ENCODE data around the gene MRPL4.

The MRPL4 gene

DNA sequence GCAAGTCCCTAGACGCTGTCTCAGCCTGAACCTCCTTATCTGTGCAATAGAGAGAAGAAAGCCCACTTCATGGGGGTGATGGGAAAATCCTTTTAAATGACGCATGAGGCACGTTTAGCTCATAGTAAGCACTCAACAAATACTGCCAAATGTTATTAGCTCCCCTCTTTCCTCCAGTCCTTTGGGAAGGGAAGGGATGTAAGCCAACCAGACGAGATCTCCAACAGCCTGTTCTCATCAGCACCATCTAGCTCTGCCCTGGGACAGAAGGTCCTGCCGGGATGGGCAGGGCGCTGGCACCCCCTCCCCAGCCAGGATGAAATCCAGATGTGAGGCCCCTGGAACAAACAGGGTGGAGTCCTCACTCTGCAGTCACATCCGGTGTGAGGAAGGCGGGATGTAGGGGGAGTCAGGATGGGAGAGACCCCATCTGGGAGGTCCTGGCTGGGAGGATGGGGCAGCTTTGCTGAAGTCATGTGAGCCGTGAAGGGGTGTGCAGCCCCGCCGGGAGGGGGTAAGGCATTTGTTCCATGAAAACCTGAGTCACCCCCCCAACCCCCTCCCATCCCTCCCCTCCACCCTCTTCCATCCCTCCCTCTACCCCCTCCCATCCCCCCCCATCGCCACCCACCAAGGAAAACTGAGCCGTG, 25.5 kb upstream of the MRPL4 start:
- H3K4me3 ChIP-seq (ENCODE audit: low read depth in 1 of 2, low read length in 1 of 2): no peak overlapping the region
- H3K36me3 ChIP-seq: no peaks in the 10 kb centered on the region
- peaks cover 10 to 17% of the 10 kb centered on the region in 2 experiments for H3K4me1 ChIP-seq (ENCODE audit: control insufficient read depth in 1 of 2, insufficient read depth in 1 of 2, low read depth in 1 of 2, low read length in 1 of 2)
- H3K9me3 ChIP-seq: no peaks in the 10 kb centered on the region
- TF ChIP-seq, protein P1, sequence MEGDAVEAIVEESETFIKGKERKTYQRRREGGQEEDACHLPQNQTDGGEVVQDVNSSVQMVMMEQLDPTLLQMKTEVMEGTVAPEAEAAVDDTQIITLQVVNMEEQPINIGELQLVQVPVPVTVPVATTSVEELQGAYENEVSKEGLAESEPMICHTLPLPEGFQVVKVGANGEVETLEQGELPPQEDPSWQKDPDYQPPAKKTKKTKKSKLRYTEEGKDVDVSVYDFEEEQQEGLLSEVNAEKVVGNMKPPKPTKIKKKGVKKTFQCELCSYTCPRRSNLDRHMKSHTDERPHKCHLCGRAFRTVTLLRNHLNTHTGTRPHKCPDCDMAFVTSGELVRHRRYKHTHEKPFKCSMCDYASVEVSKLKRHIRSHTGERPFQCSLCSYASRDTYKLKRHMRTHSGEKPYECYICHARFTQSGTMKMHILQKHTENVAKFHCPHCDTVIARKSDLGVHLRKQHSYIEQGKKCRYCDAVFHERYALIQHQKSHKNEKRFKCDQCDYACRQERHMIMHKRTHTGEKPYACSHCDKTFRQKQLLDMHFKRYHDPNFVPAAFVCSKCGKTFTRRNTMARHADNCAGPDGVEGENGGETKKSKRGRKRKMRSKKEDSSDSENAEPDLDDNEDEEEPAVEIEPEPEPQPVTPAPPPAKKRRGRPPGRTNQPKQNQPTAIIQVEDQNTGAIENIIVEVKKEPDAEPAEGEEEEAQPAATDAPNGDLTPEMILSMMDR (IDR thresholded peaks at IDR 0.05): no peak
- peaks cover 51% of the 10 kb centered on the region for H3K27me3 ChIP-seq
- no peak overlapping the region for H3K27ac ChIP-seq

DNA sequence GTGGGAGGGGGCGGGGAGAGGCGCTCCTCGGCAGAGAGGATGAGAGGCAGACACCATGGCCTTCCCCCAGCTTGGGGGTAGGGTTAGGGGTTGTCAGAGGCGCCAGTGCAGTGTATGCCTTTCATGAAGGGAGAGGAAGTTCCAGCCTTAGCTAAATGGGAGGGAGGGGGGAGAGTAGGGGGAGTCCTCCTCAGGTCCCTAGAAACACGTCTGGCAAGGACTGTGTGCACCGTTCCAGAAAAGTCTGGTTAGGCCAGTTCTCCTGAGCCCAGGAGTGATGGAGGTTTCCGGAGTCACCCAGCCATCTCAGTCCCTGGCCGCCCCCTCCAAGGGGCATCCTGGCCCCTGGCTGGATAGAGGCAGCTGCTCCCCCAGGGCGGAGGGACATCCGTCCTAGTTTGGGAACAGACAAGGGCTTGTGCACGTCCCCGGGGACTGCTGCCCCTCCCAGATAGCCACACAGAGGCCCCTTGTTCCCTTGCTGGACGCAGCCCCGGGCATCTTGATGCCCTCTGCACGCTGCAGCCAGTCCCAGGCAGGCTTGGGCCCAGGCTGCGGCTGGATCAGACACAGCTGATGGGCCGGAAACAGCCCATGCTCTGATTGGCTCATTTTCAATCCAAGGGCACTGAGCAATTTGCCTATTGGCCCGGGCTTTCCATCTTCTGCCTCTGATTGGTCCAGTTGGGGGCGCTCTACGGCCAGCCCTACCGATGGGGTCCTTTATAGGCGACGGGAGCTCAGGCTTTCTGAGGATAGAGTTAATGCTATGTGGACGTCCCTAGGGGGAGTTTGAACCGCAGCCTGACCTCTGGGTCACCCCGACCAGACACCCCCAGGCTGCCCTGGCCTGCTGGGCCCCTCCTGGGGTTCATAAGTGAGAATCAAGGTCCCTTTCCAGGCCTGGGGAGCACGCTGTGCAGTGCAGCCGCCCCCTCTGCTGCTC, 24.7 kb upstream of the MRPL4 start:
- no peak overlapping the region for H3K4me3 ChIP-seq (ENCODE audit: low read depth in 1 of 2, low read length in 1 of 2)

DNA sequence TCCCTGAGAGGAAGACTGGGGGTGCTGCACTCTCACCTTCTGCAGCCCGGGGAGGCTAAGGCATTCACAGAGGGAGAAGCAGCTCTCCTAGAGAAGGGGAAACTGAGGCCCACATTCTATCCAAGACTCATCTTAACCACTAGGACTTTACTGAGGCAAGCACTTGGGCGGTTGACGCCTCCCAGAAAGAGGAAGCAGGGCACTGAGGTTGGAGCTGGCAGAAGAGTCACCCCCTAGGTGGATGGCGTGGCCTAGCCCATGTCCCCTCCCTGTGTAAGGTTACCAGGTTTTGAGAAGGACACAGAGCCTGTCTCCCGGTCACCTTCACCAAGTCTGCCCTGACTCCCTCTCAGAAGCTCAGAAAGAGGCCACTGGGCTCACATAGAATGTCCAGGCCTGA, 23.6 kb upstream of the MRPL4 start:
- TF ChIP-seq, protein P1 (IDR thresholded peaks at IDR 0.05): no peak
- Histone ChIP-seq H3K27me3 (peaks cover 60% of the 10 kb centered on the region), H3K9me3 (no peaks in the 10 kb centered on the region), H3K4me3 (ENCODE audit: low read depth in 1 of 2, low read length in 1 of 2) (no peak overlapping the region), H3K27ac (no peak overlapping the region), H3K36me3 (no peaks in the 10 kb centered on the region), H3K4me1 (ENCODE audit: control insufficient read depth in 1 of 2, insufficient read depth in 1 of 2, low read depth in 1 of 2, low read length in 1 of 2) (peaks cover 10 to 17% of the 10 kb centered on the region in 2 experiments)

More for the DNA sequence above, 24.7 kb upstream of the MRPL4 start:
- Histone ChIP-seq H3K27ac (no peak overlapping the region), H3K27me3 (peaks cover 53% of the 10 kb centered on the region), H3K9me3 (no peaks in the 10 kb centered on the region), H3K4me1 (ENCODE audit: control insufficient read depth in 1 of 2, insufficient read depth in 1 of 2, low read depth in 1 of 2, low read length in 1 of 2) (peaks cover 10 to 17% of the 10 kb centered on the region in 2 experiments), H3K36me3 (no peaks in the 10 kb centered on the region)
- TF ChIP-seq, protein P1 (IDR thresholded peaks at IDR 0.05): no peak

DNA sequence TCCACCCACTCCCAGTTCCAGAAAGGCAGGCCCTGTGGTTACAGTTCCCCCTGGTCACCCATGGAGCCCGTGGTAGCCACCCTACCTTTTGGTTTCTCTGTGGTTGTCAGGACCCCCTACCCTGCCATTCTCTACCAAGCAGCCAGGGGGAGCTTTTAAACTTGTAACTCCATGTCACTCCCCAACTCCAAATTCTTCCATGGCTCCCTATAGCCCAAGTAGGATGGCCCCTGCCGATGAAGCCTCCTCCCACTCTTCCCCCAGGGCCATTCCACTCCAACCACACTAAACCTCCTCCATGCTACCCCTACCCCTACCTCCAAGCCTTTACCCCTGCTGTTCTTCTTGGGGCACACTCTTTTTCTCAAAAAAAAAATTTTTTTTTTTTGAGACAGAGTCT, 23.1 kb upstream of the MRPL4 start:
- no peak overlapping the region for H3K4me3 ChIP-seq (ENCODE audit: low read depth in 1 of 2, low read length in 1 of 2)
- TF ChIP-seq, protein P1 (IDR thresholded peaks at IDR 0.05): no peak
- H3K27ac ChIP-seq: no peak overlapping the region
- H3K36me3 ChIP-seq: no peaks in the 10 kb centered on the region
- peaks cover 10 to 17% of the 10 kb centered on the region in 2 experiments for H3K4me1 ChIP-seq (ENCODE audit: control insufficient read depth in 1 of 2, insufficient read depth in 1 of 2, low read depth in 1 of 2, low read length in 1 of 2)
- H3K9me3 ChIP-seq: no peaks in the 10 kb centered on the region
- peaks cover 60% of the 10 kb centered on the region for H3K27me3 ChIP-seq

DNA sequence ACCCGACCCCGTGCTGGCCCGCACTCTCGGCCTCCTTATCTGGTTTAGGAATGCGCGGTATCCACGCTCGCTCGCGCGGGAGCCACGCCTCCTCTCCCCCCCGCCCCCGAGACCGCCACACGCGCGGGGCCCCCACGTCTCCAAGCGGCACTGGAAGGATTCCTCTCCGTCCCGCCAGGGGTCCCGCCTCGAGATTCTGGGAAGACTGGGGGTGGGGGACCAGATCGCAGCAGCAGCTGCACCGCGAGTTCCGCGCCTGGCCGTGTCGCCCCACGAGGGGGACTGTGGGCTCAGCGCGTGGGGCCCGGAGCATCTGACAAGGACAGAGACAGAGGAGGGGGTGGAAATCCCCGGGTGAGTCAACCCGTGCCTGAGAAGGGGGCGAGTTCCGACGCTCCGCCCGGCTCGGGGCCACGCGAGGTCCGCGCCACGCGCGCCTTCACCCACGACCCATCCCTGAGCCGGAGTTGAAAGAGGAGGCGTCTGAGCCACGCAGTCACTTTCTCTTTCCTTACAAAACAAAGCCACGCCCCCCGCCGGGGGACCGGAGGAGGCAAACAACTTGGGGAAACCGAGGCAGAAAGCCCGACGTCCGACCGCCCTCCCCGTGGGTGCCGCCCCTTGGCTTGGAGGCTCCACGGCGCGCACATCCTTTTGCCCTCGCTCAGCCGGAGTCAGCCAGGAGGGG, 21.7 kb upstream of the MRPL4 start:
- TF ChIP-seq, protein P1 (IDR thresholded peaks at IDR 0.05): no peak
- no peaks in the 10 kb centered on the region for H3K9me3 ChIP-seq
- peak overlapping the region; percentile 54 to 68 for H3K4me3 ChIP-seq (ENCODE audit: low read depth in 1 of 2, low read length in 1 of 2)
- peaks cover 10 to 17% of the 10 kb centered on the region in 2 experiments for H3K4me1 ChIP-seq (ENCODE audit: control insufficient read depth in 1 of 2, insufficient read depth in 1 of 2, low read depth in 1 of 2, low read length in 1 of 2)
- H3K36me3 ChIP-seq: no peaks in the 10 kb centered on the region
- H3K27ac ChIP-seq: no peak overlapping the region
- peaks cover 60% of the 10 kb centered on the region for H3K27me3 ChIP-seq

Data from neutrophil (primary cell).